Endothelial cell of umbilical vein (primary cell): ENCODE results near the gene FNDC4. TPM values are rescaled to one million over a fixed set of nuclear protein-coding genes. Genes with fewer than 3 reads are reported as not detected.

Experiments
- Bru-seq: library from RNA; stranded (reverse); fragments of 400-500 nt; gene quantifications from one replicate; lab custom pipeline; 2021; lab: Mats Ljungman, UMichigan
- BruChase-seq, 2 experiments: library from RNA; stranded (reverse); fragments of 400-500 nt; gene quantifications; one replicate each; lab custom pipeline; 2021; lab: Mats Ljungman, UMichigan
- BruUV-seq: library from RNA; stranded (reverse); fragments of 400-500 nt; replicated peaks from 2 replicates; lab custom pipeline; 2021; lab: Mats Ljungman, UMichigan
- CTCF ChIA-PET: fragments of 300-600, 350-600 bp; sonication (Branson Sonifier 250); formaldehyde crosslinking; loops from one replicate; lab custom pipeline; 2021; ENCODE audit warnings: antibody characterized with exemption, inconsistent platforms; lab: Charles Lee
- POLR2A ChIA-PET: fragments of 300-600, 350-600 bp; sonication (Branson Sonifier 250); formaldehyde crosslinking; loops from one replicate; lab custom pipeline; 2021; ENCODE audit warnings: antibody characterized with exemption, inconsistent platforms; lab: Charles Lee
- DNase-seq: peaks from one replicate; pipeline ENCODE4 v3.0.0-alpha.2; 2011; ENCODE audit warnings: low read depth, low spot score
- FAIRE-seq: peaks from 2 replicates; lab custom pipeline; 2011; peaks lifted over from hg19 to GRCh38; lab: Jason Lieb, UNC
- H2AFZ ChIP-seq: 2 replicates; pipeline ENCODE4 v1.6.0; 2012; ENCODE audit warnings: low read depth, low read length, control low read depth, inconsistent platforms
- H3K27ac ChIP-seq: 2 replicates; pipeline ENCODE4 v1.5.1; 2011; ENCODE audit warnings: low read depth, mild to moderate bottlenecking, control low read depth, low read length, moderate library complexity; ENCODE audit not compliant: insufficient read depth
- H3K27me3 ChIP-seq, 2 experiments: 2 replicates each; pipeline versions ENCODE4 v1.6.0 to v1.6.1; 2011; ENCODE audit warnings: low read length in 2 of 2, mixed read lengths in 1 of 2; ENCODE audit not compliant: control insufficient read depth in 2 of 2, insufficient read depth in 2 of 2
- H3K36me3 ChIP-seq, 2 experiments: 2 replicates in 1 of 2; 3 replicates in 1 of 2; pipeline ENCODE4 v1.5.1; 2011; ENCODE audit warnings: low read length in 2 of 2, mild to moderate bottlenecking in 1 of 2, moderate library complexity in 1 of 2; ENCODE audit not compliant: control insufficient read depth in 2 of 2, insufficient read depth in 2 of 2; ENCODE audit errors: extremely low read depth in 1 of 2
- H3K4me1 ChIP-seq: 3 replicates; pipeline ENCODE4 v1.5.1; 2011; ENCODE audit warnings: mild to moderate bottlenecking, low read length; ENCODE audit not compliant: control insufficient read depth, insufficient read depth; ENCODE audit errors: extremely low read depth
- H3K4me2 ChIP-seq: 2 replicates; pipeline ENCODE4 v1.6.1; 2011; ENCODE audit warnings: low read length, control low read depth, mixed read lengths; ENCODE audit not compliant: insufficient read depth
- H3K4me3 ChIP-seq, 3 experiments: fragments of 200-600 bp in 1 of 3; sonication (generic), shearing (Covaris generic) in 1 of 3; replicated peaks in 1 of 3; 2 replicates each; pipeline ENCODE4 v1.5.1; 2011 to 2016; ENCODE audit warnings: control low read depth in 3 of 3, low read length in 3 of 3, mild to moderate bottlenecking in 2 of 3, inconsistent platforms in 1 of 3, low read depth in 1 of 3, moderate library complexity in 1 of 3; ENCODE audit not compliant: insufficient read depth in 1 of 3
- H3K79me2 ChIP-seq: 2 replicates; pipeline ENCODE4 v1.6.0; 2012; ENCODE audit warnings: low read length, inconsistent platforms; ENCODE audit not compliant: control insufficient read depth, insufficient read depth
- H3K9ac ChIP-seq: replicated peaks from 2 replicates; pipeline ENCODE3; 2011; ENCODE audit warnings: low read length, control low read depth; ENCODE audit not compliant: insufficient read depth; ENCODE audit errors: extremely low read depth
- H3K9me1 ChIP-seq: replicated peaks from 3 replicates; pipeline ENCODE4 v1.6.0; 2011; ENCODE audit warnings: mild to moderate bottlenecking, low read length; ENCODE audit not compliant: control insufficient read depth, insufficient read depth; ENCODE audit errors: extremely low read depth
- H3K9me3 ChIP-seq: replicated peaks from 2 replicates; pipeline ENCODE4 v1.5.1; 2012; ENCODE audit warnings: low read length, inconsistent platforms; ENCODE audit not compliant: control insufficient read depth, insufficient read depth
- H4K20me1 ChIP-seq: replicated peaks from 2 replicates; pipeline ENCODE3; 2011; ENCODE audit warnings: mild to moderate bottlenecking, low read length; ENCODE audit not compliant: control insufficient read depth, insufficient read depth; ENCODE audit errors: extremely low read depth
- GATA2 ChIP-seq: IDR thresholded peaks from 2 replicates; pipeline ENCODE4 v1.7.0; 2011; ENCODE audit warnings: low read depth, mild to moderate bottlenecking, moderate library complexity, mixed read lengths, low read length; ENCODE audit not compliant: insufficient read length, insufficient read depth
- POLR2A ChIP-seq: IDR thresholded peaks from 2 replicates; pipeline ENCODE4 v1.6.1; 2012; ENCODE audit warnings: low read depth, mild to moderate bottlenecking, control low read depth, low read length
- POLR2AphosphoS5 ChIP-seq: IDR thresholded peaks from 2 replicates; pipeline ENCODE4 v1.6.1; 2012; ENCODE audit warnings: low read depth, mild to moderate bottlenecking, control low read depth, low read length, moderate library complexity; ENCODE audit not compliant: insufficient read depth
- dilution Hi-C: fragments of 300-500 bp; cut with MboI; formaldehyde crosslinking; loops from one replicate; pipeline ENCODE4 v1.15.0; 2019; ENCODE audit warnings: low sequenced_read_pairs; ENCODE audit not compliant: extremely low pct_ligation_motif_present
- intact Hi-C: fragments of 100-400 bp; cut with micrococcal nuclease; formaldehyde crosslinking; loops from one replicate; pipeline ENCODE4 v1.10.0; 2022
- long read RNA-seq: library from polyadenylated mRNA; stranded (forward); transcript quantifications from one replicate; pipeline ENCODE4 v2.0.0, GENCODE V29; 2021
- polyA minus RNA-seq, 3 experiments: library from RNA; depleted of rRNA, polyadenylated mRNA; stranded (reverse); fragments of >200 nt; gene quantifications; 1 replicate in 1 of 3; 2 replicates in 2 of 3; pipeline ENCODE4 v1.2.3, GENCODE V29; 2011
- polyA plus RNA-seq, 4 experiments: library from polyadenylated mRNA; depleted of rRNA in 3 of 4; stranded (reverse) in 3 of 4; unstranded in 1 of 4; fragments of >200 nt; gene quantifications; 2 replicates each; pipeline versions ENCODE4 v1.2.1 to v1.2.3, GENCODE V29; 2011 to 2012; ENCODE audit warnings: missing spikeins in 1 of 4
- total RNA-seq: library from RNA; stranded (reverse); gene quantifications from 2 replicates; pipeline ENCODE4 v1.2.3, GENCODE V29; 2021

Gene FNDC4, protein sequence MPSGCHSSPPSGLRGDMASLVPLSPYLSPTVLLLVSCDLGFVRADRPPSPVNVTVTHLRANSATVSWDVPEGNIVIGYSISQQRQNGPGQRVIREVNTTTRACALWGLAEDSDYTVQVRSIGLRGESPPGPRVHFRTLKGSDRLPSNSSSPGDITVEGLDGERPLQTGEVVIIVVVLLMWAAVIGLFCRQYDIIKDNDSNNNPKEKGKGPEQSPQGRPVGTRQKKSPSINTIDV
- 15.5 and 20.0 TPM in 2 replicates for total RNA-seq
- 19.0 and 22.3 TPM in 2 replicates for polyA plus RNA-seq
- 15.5 and 16.2 TPM in 2 replicates for polyA plus RNA-seq (2011; cell fraction: cytosol; rRNA removed)
- 11.0 and 11.8 TPM in 2 replicates for polyA plus RNA-seq (2011; cell fraction: nucleus; rRNA removed)
- polyA plus RNA-seq (2012): 23.8 and 31.3 TPM in 2 replicates
- 11.0 and 12.5 TPM in 2 replicates for polyA minus RNA-seq
- not detected for polyA minus RNA-seq (2011; cell fraction: cytosol; rRNA and poly(A)+ RNA removed)
- polyA minus RNA-seq (2011; cell fraction: nucleus; rRNA and poly(A)+ RNA removed): 1.6 and 1.7 TPM in 2 replicates
- percentile 44 among the genes with signal in this experiment for Bru-seq, nascent RNA
- percentile 57 among the genes with signal in this experiment for BruChase-seq, experiment 1, labeled RNA remaining after a 6-hour chase
- percentile 47 among the genes with signal in this experiment for BruChase-seq, experiment 2, labeled RNA remaining after a 2-hour chase
- long read RNA-seq, transcript FNDC4-201 (7 exons, 1,657 nt): major isoform, 67 of 95 reads
- long read RNA-seq, partial matches to known transcripts: 11 of 95 reads
- long read RNA-seq, other reads (novel, unspliced or antisense): 17 of 95 reads

GRCh38 chr2:27494944-27495554, at the start of gene FNDC4:
Gene FNDC4, minus strand, starts transcription at chr2:27495200. Its CDS starts 521 bp downstream, at chr2:27494679.
- peaks cover 18% of the 10 kb centered on the region for H3K4me1 ChIP-seq
- peak; percentile 43 for TF ChIP-seq POLR2AphosphoS5
- TF ChIP-seq POLR2A: peak; percentile 73
- no peak for TF ChIP-seq GATA2
- BruUV-seq: no TSS peak
- H3K9me1 ChIP-seq: no peaks in the 10 kb centered on the region
- peak within 1 kb of the TSS; percentile 78 to 89 (median 85) for H3K4me3 ChIP-seq
- intact Hi-C loops (loop anchor here (1.0 to 2.0 kb wide), 2 partner anchors 72 to 88 kb away; partner anchors contain the start of gene ZNF512), dilution Hi-C loops (no loop called here)
- peak within 1 kb of the TSS; percentile 99 for H2AFZ ChIP-seq
- H3K4me2 ChIP-seq: peak within 1 kb of the TSS; percentile 94
- no peaks in the 10 kb centered on the region for H4K20me1 ChIP-seq
- peak within 1 kb of the TSS; percentile 71 for H3K9ac ChIP-seq
- H3K36me3 ChIP-seq: peaks cover 0 to 4% of the 10 kb centered on the region in 2 experiments
- CTCF ChIA-PET: interaction anchor here (1.6 to 3.6 kb wide), 3 partner anchors 14 to 188 kb away, joined by 4 to 11 read pairs (median 5); no protein-coding TSS in a partner anchor
- H3K27ac ChIP-seq: peak within 1 kb of the TSS; percentile 8
- H3K27me3 ChIP-seq: no peaks in the 10 kb centered on the region
- POLR2A ChIA-PET: no interaction called here
- H3K9me3 ChIP-seq: no peaks in the 10 kb centered on the region
- DNase-seq (peak; percentile 37), FAIRE-seq (no peak)
- no peaks in the 10 kb centered on the region for H3K79me2 ChIP-seq
